Loucy (cell line): ENCODE data around the gene KIF18A.

ENCODE experiments used
- H2AFZ ChIP-seq: fragments of 200-600 bp; sonication (generic); 2 replicates; pipeline ENCODE4 v1.6.0; 2016; ENCODE audit warnings: antibody characterized with exemption, mild to moderate bottlenecking, low read length, moderate library complexity
- H3F3A ChIP-seq: fragments of 200-600 bp; 2 replicates; pipeline ENCODE4 v1.6.0; 2016; ENCODE audit warnings: antibody characterized with exemption, low read depth, mild to moderate bottlenecking
- H3K27me3 ChIP-seq: fragments of 200-600 bp; sonication (generic); 2 replicates; pipeline ENCODE4 v1.6.1; 2014; ENCODE audit warnings: low read length, mild to moderate bottlenecking; ENCODE audit not compliant: insufficient read depth, poor library complexity, severe bottlenecking
- H3K36me3 ChIP-seq: fragments of 200-600 bp; sonication (generic); 2 replicates; pipeline ENCODE4 v1.6.1; 2016; ENCODE audit warnings: low read length; ENCODE audit not compliant: insufficient read depth
- H3K4me1 ChIP-seq: fragments of 200-600 bp; sonication (generic); 2 replicates; pipeline ENCODE4 v1.5.1; 2014; ENCODE audit warnings: low read length, mild to moderate bottlenecking; ENCODE audit not compliant: insufficient read depth, poor library complexity, severe bottlenecking
- H3K4me2 ChIP-seq: fragments of 200-600 bp; sonication (generic); 2 replicates; pipeline ENCODE4 v1.6.0; 2014; ENCODE audit warnings: antibody characterized with exemption, low read length, low read depth, mild to moderate bottlenecking; ENCODE audit not compliant: poor library complexity, severe bottlenecking
- H3K4me3 ChIP-seq: fragments of 200-600 bp; sonication (generic); 2 replicates; pipeline ENCODE4 v1.5.1; 2014; ENCODE audit warnings: low read length, mild to moderate bottlenecking, mixed read lengths; ENCODE audit not compliant: poor library complexity, severe bottlenecking
- H3K79me2 ChIP-seq: fragments of 200-600 bp; sonication (generic); 2 replicates; pipeline ENCODE4 v1.6.1; 2014; ENCODE audit warnings: low read length; ENCODE audit not compliant: insufficient read depth
- H3K9ac ChIP-seq: fragments of 200-600 bp; sonication (generic); 2 replicates; pipeline ENCODE4 v1.6.0; 2014; ENCODE audit warnings: mild to moderate bottlenecking, low read depth, low read length, moderate library complexity; ENCODE audit not compliant: poor library complexity, severe bottlenecking
- H3K9me2 ChIP-seq: fragments of 200-600 bp; sonication (generic); replicated peaks from 2 replicates; pipeline ENCODE4 v1.6.1; 2016; ENCODE audit warnings: low read depth, low read length, mixed read lengths
- H3K9me3 ChIP-seq: fragments of 200-600 bp; sonication (generic); 2 replicates; pipeline ENCODE4 v1.6.1; 2014; ENCODE audit warnings: mild to moderate bottlenecking, antibody characterized with exemption, low read length, low read depth; ENCODE audit not compliant: insufficient read depth
- H4K20me1 ChIP-seq: fragments of 200-600 bp; sonication (generic); 2 replicates; pipeline ENCODE4 v1.6.0; 2014; ENCODE audit warnings: antibody characterized with exemption, low read length, mild to moderate bottlenecking; ENCODE audit not compliant: insufficient read depth, poor library complexity, severe bottlenecking
- EZH2phosphoT487 ChIP-seq: fragments of 200-600 bp; IDR thresholded peaks from 2 replicates; pipeline ENCODE4 v1.6.1; 2018; ENCODE audit warnings: antibody characterized with exemption, mild to moderate bottlenecking, moderate library complexity, borderline replicate concordance
- TF ChIP-seq, protein P1 (sequence below): fragments of 200-600 bp; sonication (generic); conservative IDR thresholded peaks from 2 replicates; pipeline ENCODE4 v1.5.1; 2014; ENCODE audit warnings: mild to moderate bottlenecking, antibody characterized with exemption, low read length

Gene KIF18A

DNA sequence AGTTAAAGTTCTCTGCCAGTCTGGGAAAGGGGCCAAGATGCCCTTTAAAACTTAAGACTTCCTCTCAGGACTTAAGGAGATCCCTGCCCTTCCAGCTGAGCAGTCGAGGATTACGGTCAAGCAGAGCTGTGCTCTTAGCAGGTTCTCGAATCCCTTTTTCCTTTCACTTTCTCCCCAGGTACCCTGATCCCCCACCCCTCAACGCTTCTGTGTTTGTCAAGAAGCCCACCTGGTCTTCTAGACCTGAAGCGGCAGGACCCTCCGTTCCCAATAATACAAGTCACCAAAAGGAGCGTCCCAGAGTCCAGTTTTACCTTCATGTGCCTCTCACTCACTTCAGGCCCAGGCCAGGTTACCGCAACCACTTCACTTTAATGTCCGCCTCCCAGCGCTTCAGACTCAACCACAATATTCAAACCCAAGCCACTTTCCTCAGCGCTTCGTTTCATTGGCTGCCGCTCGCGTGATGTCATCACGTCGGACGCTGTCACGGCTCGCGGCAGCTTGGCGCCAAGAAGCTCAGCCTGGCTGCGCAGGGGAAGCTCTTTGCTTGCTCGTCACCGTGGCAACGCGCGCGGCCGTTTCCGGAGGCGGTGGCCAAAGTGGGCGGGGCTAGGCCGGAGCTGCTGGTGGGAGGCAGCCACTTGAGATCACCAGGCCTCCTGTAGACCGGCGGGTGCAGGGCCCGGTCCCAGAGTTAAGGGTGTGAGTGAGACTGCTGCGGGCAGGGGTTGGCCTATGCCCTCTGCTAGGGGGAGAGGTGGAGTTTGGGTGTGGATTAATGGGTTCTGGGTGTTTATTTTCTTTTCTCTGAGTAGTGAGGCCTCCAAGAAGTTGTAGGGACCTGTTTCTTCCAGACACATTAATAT, at the start of gene KIF18A, which contains the start of gene METTL15:
Gene KIF18A (minus strand): TSS at position 407 of the 869 bp plus-strand sequence. CDS start 10,209 bp downstream, outside the sequence.
Gene METTL15 (plus strand): TSS at position 639 of the 869 bp plus-strand sequence. CDS start 4,947 bp downstream, outside the sequence.
- Histone ChIP-seq H3K4me2 (peak within 1 kb of the TSS; percentile 89), H3K79me2 (peaks cover 89% of the 10 kb centered on the region), H2AFZ (peak within 1 kb of the TSS; percentile 82), H3K27me3 (no peaks in the 10 kb centered on the region), H3K36me3 (no peaks in the 10 kb centered on the region), H4K20me1 (peaks cover 20% of the 10 kb centered on the region), H3K4me3 (peak within 1 kb of the TSS; percentile 90), H3K9ac (peak within 1 kb of the TSS; percentile 90), H3K9me3 (no peaks in the 10 kb centered on the region), H3K9me2 (no peaks in the 10 kb centered on the region), H3K4me1 (peaks cover 68% of the 10 kb centered on the region), H3F3A (no peaks in the 10 kb centered on the region)
- no peak for TF ChIP-seq EZH2phosphoT487
- TF ChIP-seq, protein P1, sequence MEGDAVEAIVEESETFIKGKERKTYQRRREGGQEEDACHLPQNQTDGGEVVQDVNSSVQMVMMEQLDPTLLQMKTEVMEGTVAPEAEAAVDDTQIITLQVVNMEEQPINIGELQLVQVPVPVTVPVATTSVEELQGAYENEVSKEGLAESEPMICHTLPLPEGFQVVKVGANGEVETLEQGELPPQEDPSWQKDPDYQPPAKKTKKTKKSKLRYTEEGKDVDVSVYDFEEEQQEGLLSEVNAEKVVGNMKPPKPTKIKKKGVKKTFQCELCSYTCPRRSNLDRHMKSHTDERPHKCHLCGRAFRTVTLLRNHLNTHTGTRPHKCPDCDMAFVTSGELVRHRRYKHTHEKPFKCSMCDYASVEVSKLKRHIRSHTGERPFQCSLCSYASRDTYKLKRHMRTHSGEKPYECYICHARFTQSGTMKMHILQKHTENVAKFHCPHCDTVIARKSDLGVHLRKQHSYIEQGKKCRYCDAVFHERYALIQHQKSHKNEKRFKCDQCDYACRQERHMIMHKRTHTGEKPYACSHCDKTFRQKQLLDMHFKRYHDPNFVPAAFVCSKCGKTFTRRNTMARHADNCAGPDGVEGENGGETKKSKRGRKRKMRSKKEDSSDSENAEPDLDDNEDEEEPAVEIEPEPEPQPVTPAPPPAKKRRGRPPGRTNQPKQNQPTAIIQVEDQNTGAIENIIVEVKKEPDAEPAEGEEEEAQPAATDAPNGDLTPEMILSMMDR, result no peak

DNA sequence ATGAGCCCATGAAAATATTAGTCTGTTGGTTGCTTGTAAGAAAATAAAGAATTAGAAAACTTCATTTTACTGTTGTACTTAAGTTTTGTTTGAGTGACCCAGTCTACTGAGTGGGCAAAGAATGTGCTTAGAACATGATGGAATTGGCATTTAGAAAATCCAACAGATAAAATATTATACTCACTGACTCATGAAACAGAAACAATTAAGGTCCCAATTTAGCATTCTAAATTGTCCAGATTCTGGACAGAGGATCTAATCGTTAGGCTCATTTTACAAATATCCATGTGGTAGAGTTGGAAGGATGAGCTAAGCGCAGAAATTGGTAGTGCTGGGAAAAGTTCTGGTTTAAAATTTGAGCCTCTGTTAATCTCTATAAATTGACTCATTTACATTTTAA, 45.6 kb upstream of the KIF18A start:
- Histone ChIP-seq H3K9me3 (no peaks in the 10 kb centered on the region), H3K27me3 (no peaks in the 10 kb centered on the region), H3K36me3 (peaks cover 13% of the 10 kb centered on the region; the same call in 1 of the 2 replicates), H2AFZ (no peak overlapping the region), H3K4me3 (no peak overlapping the region), H3F3A (no peaks in the 10 kb centered on the region), H3K9ac (no peak overlapping the region), H3K4me2 (no peak overlapping the region), H3K4me1 (no peaks in the 10 kb centered on the region), H3K79me2 (no peaks in the 10 kb centered on the region), H3K9me2 (no peaks in the 10 kb centered on the region), H4K20me1 (no peaks in the 10 kb centered on the region)
- TF ChIP-seq EZH2phosphoT487, result no peak
- TF ChIP-seq, protein P1, result no peak

GRCh38 chr11:28152743-28153142, 44.8 kb upstream of the KIF18A start:
- Histone ChIP-seq H3K4me2 (no peak overlapping the region), H2AFZ (no peak overlapping the region), H3K9me2 (no peaks in the 10 kb centered on the region), H3K9ac (no peak overlapping the region), H3K9me3 (no peaks in the 10 kb centered on the region), H3K27me3 (no peaks in the 10 kb centered on the region), H3F3A (no peaks in the 10 kb centered on the region), H3K36me3 (peaks cover 5% of the 10 kb centered on the region; the same call in 1 of the 2 replicates), H3K79me2 (no peaks in the 10 kb centered on the region), H3K4me1 (no peaks in the 10 kb centered on the region), H4K20me1 (no peaks in the 10 kb centered on the region), H3K4me3 (no peak overlapping the region)
- TF ChIP-seq, protein P1, result no peak
- no peak for TF ChIP-seq EZH2phosphoT487
